Mucosa of descending colon (tissue), 3 donors: Measurements from ENCODE around the gene CENPO. TPM values are rescaled to one million over a fixed set of nuclear protein-coding genes. Genes with fewer than 3 reads are reported as not detected.

Experiments
- ATAC-seq: fragments of 200-7000 bp; cut with Tn5 transposase; one replicate; pipeline ENCODE4 v1.9.1; 2020; ENCODE audit warnings: mild to moderate bottlenecking, moderate library complexity
- DNase-seq, 3 donors: peaks; one replicate each; pipeline ENCODE4 v3.0.0-alpha.2; 2020
- H3K36me3 ChIP-seq: fragments of 200-600 bp; one replicate; pipeline ENCODE4 v1.8.0; 2021; ENCODE audit warnings: low read depth, mild to moderate bottlenecking
- H3K4me1 ChIP-seq: fragments of 200-600 bp; one replicate; pipeline ENCODE4 v1.8.0; 2021; ENCODE audit warnings: low read depth, mild to moderate bottlenecking
- H3K4me3 ChIP-seq: fragments of 200-600 bp; one replicate; pipeline ENCODE4 v1.8.0; 2021; ENCODE audit warnings: mild to moderate bottlenecking
- H3K9me3 ChIP-seq: fragments of 200-600 bp; one replicate; pipeline ENCODE4 v1.8.0; 2021; ENCODE audit warnings: mild to moderate bottlenecking
- intact Hi-C, 2 donors: fragments of 100-400 bp; cut with DNase I in 1 of 2; cut with micrococcal nuclease in 1 of 2; formaldehyde crosslinking; loops; one replicate each; pipeline versions ENCODE4 v1.11.0 to v1.11.1; 2022; cut with DNase I, micrococcal nuclease
- total RNA-seq, 3 donors: library from RNA; stranded (reverse); fragmentation: NEBNext Ultra II Directional in 2 of 3; extraction: Animal tissue kit (Norgen Biotek cat#: 25700) in 2 of 3; gene quantifications; one replicate each; pipeline versions ENCODE4 v1.2.1 to v1.2.4, GENCODE V29; 2021 to 2023
- TF ChIP-seq, protein P1 (sequence below): fragments of 200-600 bp; IDR thresholded peaks from one replicate; pipeline ENCODE4 v1.8.0; 2022; ENCODE audit warnings: antibody characterized with exemption, mild to moderate bottlenecking
- donor health status: DM: no; HTN: no; CAD: no; lungs with moderate emphysema.
- donor health status: DM: no; HTN: no; CAD: no.
- donor health status: DM: no; HTN: yes; CAD: no.

The CENPO gene
- total RNA-seq, 3 donors from 2014 or later, result 6.0 to 15.7 (median 13.4) TPM

DNA sequence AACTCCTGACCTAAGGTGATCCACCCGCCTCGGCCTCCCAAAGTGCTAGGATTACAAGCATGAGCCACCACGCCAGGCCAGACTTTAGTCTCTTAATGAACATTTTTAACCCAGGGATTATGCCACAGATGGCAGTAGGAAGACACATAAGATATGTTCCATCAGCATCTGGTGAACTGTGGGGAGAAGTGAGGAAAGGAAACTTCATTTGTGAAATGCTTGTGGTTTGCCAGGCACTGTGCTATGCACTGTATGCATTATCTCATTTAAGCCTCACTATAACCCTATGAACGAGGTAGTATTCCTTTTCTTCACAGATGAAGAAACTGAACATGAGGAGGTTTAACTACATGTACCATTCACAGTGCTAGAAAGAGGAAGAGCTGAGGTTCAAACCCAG lies 29.4 kb upstream of the CENPO start:
- Histone ChIP-seq H3K4me3 (no peak overlapping the region), H3K9me3 (no peaks in the 10 kb centered on the region), H3K4me1 (no peaks in the 10 kb centered on the region), H3K36me3 (no peaks in the 10 kb centered on the region)
- no peak for ATAC-seq
- TF ChIP-seq, protein P1, sequence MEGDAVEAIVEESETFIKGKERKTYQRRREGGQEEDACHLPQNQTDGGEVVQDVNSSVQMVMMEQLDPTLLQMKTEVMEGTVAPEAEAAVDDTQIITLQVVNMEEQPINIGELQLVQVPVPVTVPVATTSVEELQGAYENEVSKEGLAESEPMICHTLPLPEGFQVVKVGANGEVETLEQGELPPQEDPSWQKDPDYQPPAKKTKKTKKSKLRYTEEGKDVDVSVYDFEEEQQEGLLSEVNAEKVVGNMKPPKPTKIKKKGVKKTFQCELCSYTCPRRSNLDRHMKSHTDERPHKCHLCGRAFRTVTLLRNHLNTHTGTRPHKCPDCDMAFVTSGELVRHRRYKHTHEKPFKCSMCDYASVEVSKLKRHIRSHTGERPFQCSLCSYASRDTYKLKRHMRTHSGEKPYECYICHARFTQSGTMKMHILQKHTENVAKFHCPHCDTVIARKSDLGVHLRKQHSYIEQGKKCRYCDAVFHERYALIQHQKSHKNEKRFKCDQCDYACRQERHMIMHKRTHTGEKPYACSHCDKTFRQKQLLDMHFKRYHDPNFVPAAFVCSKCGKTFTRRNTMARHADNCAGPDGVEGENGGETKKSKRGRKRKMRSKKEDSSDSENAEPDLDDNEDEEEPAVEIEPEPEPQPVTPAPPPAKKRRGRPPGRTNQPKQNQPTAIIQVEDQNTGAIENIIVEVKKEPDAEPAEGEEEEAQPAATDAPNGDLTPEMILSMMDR, result no peak
- intact Hi-C loops, result no loop called here
- DNase-seq, result no peak

DNA sequence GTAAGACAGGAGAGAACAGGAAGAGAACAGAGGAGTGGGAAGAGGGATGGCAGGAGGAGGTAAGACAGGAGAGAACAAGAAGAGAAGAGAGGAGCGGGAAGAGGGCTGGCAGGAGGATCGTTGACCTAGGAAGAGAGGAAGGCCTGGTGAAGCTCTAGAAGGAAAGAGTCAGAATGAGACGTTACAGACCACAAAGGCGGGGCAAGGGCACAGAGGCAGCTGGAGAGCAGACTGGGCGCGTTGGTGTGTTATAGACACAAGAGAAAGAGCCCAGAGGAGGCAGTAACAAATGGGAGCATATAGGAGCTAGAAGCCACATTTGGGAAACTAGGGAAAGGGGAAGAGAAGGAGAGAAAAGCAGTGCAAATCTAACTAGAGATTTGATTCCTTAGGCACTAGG lies 26.6 kb upstream of the CENPO start:
- Histone ChIP-seq H3K4me1 (no peaks in the 10 kb centered on the region), H3K9me3 (no peaks in the 10 kb centered on the region), H3K4me3 (no peak overlapping the region), H3K36me3 (no peaks in the 10 kb centered on the region)
- peak in 1 of 3 donors; percentile 23 for DNase-seq
- TF ChIP-seq, protein P1, result no peak
- intact Hi-C loops, result no loop called here
- ATAC-seq, result peak; percentile 49

DNA sequence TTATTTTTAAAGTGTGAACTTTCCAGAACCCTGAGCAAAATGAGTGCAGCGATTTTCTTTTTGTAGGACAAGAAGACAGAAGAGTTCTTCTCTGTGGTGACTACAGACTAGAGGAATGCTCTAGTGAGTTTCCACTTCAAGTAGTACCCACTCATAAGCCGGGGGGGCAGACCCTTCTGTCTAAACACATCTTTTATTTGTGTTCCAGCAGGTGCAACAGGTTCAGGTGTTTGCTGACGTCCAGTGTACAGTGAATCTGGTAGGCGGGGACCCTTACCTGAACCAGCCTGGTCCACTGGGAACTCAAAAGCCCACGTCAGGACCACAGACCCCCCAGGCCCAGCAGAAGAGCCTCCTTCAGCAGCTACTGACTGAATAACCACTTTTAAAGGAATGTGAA lies 25.2 kb upstream of the CENPO start:
- Histone ChIP-seq H3K9me3 (no peaks in the 10 kb centered on the region), H3K4me3 (no peak overlapping the region), H3K36me3 (no peaks in the 10 kb centered on the region), H3K4me1 (no peaks in the 10 kb centered on the region)
- TF ChIP-seq, protein P1, result no peak
- intact Hi-C loops, result no loop called here
- DNase-seq (no peak), ATAC-seq (no peak)

DNA sequence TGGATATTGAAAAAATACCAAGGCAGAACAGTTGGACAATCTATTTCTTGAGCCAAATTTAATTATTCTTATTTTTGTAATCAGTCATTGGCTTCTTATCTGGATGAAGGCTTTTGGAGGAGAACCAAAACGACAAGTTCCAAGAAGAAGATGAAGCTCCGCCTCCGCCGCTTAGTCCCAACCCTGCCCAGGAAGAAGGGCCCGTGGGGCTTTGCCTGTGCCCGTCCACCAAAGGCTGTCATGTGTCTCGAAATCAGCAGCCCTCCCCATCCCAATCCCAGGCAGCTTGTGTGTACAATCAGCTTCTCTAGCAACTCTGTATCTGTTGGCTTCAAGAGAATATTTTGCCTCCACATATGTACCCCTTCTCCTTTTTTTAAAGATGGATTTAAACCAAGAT lies 24.6 kb upstream of the CENPO start:
- intact Hi-C loops, result no loop called here
- TF ChIP-seq, protein P1, result no peak
- H3K36me3 ChIP-seq, result no peaks in the 10 kb centered on the region
- H3K4me1 ChIP-seq, result no peaks in the 10 kb centered on the region
- ATAC-seq (no peak), DNase-seq (no peak)
- H3K4me3 ChIP-seq, result no peak overlapping the region
- no peaks in the 10 kb centered on the region for H3K9me3 ChIP-seq

DNA sequence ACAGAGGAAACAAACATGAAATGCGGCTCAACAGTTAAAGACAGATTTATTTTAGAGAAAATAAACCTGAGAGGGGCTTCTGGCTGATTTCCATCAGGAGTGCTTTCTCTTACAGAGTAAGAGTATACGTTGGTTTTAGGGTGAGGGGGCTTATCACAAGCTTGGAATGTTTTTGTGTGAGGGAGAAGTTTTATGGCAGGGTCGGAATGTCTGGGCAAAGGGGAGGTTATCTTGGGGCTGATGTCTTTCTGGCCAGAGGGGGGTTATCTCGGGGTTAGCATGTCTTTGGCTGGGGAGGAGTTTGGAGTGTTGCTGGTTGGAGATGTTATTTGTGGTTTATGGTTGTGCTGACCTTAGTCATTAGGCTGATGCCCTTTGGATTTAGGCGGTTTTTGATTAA lies 22.2 kb upstream of the CENPO start:
- Histone ChIP-seq H3K4me3 (no peak overlapping the region), H3K36me3 (no peaks in the 10 kb centered on the region), H3K4me1 (no peaks in the 10 kb centered on the region), H3K9me3 (no peaks in the 10 kb centered on the region)
- intact Hi-C loops, result no loop called here
- ATAC-seq (no peak), DNase-seq (no peak)
- TF ChIP-seq, protein P1, result no peak
